Endothelial cell of umbilical vein (primary cell): Measurements from ENCODE around the gene CFAP45. TPM values are rescaled to one million over a fixed set of nuclear protein-coding genes. Genes with fewer than 3 reads are reported as not detected.

ENCODE experiments used
- BruUV-seq: library from RNA; stranded (reverse); fragments of 400-500 nt; replicated peaks from 2 replicates; lab custom pipeline; 2021; lab: Mats Ljungman, UMichigan
- CTCF ChIA-PET: fragments of 300-600, 350-600 bp; sonication (Branson Sonifier 250); formaldehyde crosslinking; loops from one replicate; lab custom pipeline; 2021; ENCODE audit warnings: antibody characterized with exemption, inconsistent platforms; lab: Charles Lee
- POLR2A ChIA-PET: fragments of 300-600, 350-600 bp; sonication (Branson Sonifier 250); formaldehyde crosslinking; loops from one replicate; lab custom pipeline; 2021; ENCODE audit warnings: antibody characterized with exemption, inconsistent platforms; lab: Charles Lee
- DNase-seq: peaks from one replicate; pipeline ENCODE4 v3.0.0-alpha.2; 2011; ENCODE audit warnings: low read depth, low spot score
- FAIRE-seq: peaks from 2 replicates; lab custom pipeline; 2011; peaks lifted over from hg19 to GRCh38; lab: Jason Lieb, UNC
- H2AFZ ChIP-seq: 2 replicates; pipeline ENCODE4 v1.6.0; 2012; ENCODE audit warnings: low read depth, low read length, control low read depth, inconsistent platforms
- H3K27ac ChIP-seq: 2 replicates; pipeline ENCODE4 v1.5.1; 2011; ENCODE audit warnings: low read depth, mild to moderate bottlenecking, control low read depth, low read length, moderate library complexity; ENCODE audit not compliant: insufficient read depth
- H3K27me3 ChIP-seq, 2 experiments: 2 replicates each; pipeline versions ENCODE4 v1.6.0 to v1.6.1; 2011; ENCODE audit warnings: low read length in 2 of 2, mixed read lengths in 1 of 2; ENCODE audit not compliant: control insufficient read depth in 2 of 2, insufficient read depth in 2 of 2
- H3K36me3 ChIP-seq, 2 experiments: 2 replicates in 1 of 2; 3 replicates in 1 of 2; pipeline ENCODE4 v1.5.1; 2011; ENCODE audit warnings: low read length in 2 of 2, mild to moderate bottlenecking in 1 of 2, moderate library complexity in 1 of 2; ENCODE audit not compliant: control insufficient read depth in 2 of 2, insufficient read depth in 2 of 2; ENCODE audit errors: extremely low read depth in 1 of 2
- H3K4me1 ChIP-seq: 3 replicates; pipeline ENCODE4 v1.5.1; 2011; ENCODE audit warnings: mild to moderate bottlenecking, low read length; ENCODE audit not compliant: control insufficient read depth, insufficient read depth; ENCODE audit errors: extremely low read depth
- H3K4me2 ChIP-seq: 2 replicates; pipeline ENCODE4 v1.6.1; 2011; ENCODE audit warnings: low read length, control low read depth, mixed read lengths; ENCODE audit not compliant: insufficient read depth
- H3K4me3 ChIP-seq, 3 experiments: fragments of 200-600 bp in 1 of 3; sonication (generic), shearing (Covaris generic) in 1 of 3; replicated peaks in 1 of 3; 2 replicates each; pipeline ENCODE4 v1.5.1; 2011 to 2016; ENCODE audit warnings: control low read depth in 3 of 3, low read length in 3 of 3, mild to moderate bottlenecking in 2 of 3, inconsistent platforms in 1 of 3, low read depth in 1 of 3, moderate library complexity in 1 of 3; ENCODE audit not compliant: insufficient read depth in 1 of 3
- H3K79me2 ChIP-seq: 2 replicates; pipeline ENCODE4 v1.6.0; 2012; ENCODE audit warnings: low read length, inconsistent platforms; ENCODE audit not compliant: control insufficient read depth, insufficient read depth
- H3K9ac ChIP-seq: replicated peaks from 2 replicates; pipeline ENCODE3; 2011; ENCODE audit warnings: low read length, control low read depth; ENCODE audit not compliant: insufficient read depth; ENCODE audit errors: extremely low read depth
- H3K9me1 ChIP-seq: replicated peaks from 3 replicates; pipeline ENCODE4 v1.6.0; 2011; ENCODE audit warnings: mild to moderate bottlenecking, low read length; ENCODE audit not compliant: control insufficient read depth, insufficient read depth; ENCODE audit errors: extremely low read depth
- H3K9me3 ChIP-seq: replicated peaks from 2 replicates; pipeline ENCODE4 v1.5.1; 2012; ENCODE audit warnings: low read length, inconsistent platforms; ENCODE audit not compliant: control insufficient read depth, insufficient read depth
- H4K20me1 ChIP-seq: replicated peaks from 2 replicates; pipeline ENCODE3; 2011; ENCODE audit warnings: mild to moderate bottlenecking, low read length; ENCODE audit not compliant: control insufficient read depth, insufficient read depth; ENCODE audit errors: extremely low read depth
- CTCF ChIP-seq, 2 donors: IDR thresholded peaks; 1 replicate in 1 of 2; 2 replicates in 1 of 2; pipeline ENCODE4 v1.5.1; 2011; ENCODE audit warnings: low read length in 2 of 2, mild to moderate bottlenecking in 2 of 2, moderate library complexity in 2 of 2, control low read depth in 1 of 2, inconsistent platforms in 1 of 2, low read depth in 1 of 2; ENCODE audit not compliant: insufficient read depth in 1 of 2; ENCODE audit errors: extremely low read depth in 1 of 2
- EZH2 ChIP-seq: IDR thresholded peaks from 2 replicates; pipeline ENCODE4 v1.6.1; 2012; ENCODE audit warnings: borderline replicate concordance, low read depth, mild to moderate bottlenecking, moderate library complexity, low read length, inconsistent platforms; ENCODE audit not compliant: severe bottlenecking
- FOS ChIP-seq: IDR thresholded peaks from 2 replicates; pipeline ENCODE4 v1.6.1; 2011; ENCODE audit warnings: mild to moderate bottlenecking, low read length, moderate library complexity, borderline replicate concordance; ENCODE audit not compliant: insufficient read depth
- GATA2 ChIP-seq: IDR thresholded peaks from 2 replicates; pipeline ENCODE4 v1.7.0; 2011; ENCODE audit warnings: low read depth, mild to moderate bottlenecking, moderate library complexity, mixed read lengths, low read length; ENCODE audit not compliant: insufficient read length, insufficient read depth
- JUN ChIP-seq: IDR thresholded peaks from 2 replicates; pipeline ENCODE4 v1.6.1; 2011; ENCODE audit warnings: borderline replicate concordance, low read depth; ENCODE audit not compliant: insufficient read length, insufficient read depth
- MAX ChIP-seq: IDR thresholded peaks from 2 replicates; pipeline ENCODE4 v1.6.1; 2011; ENCODE audit not compliant: insufficient read depth, insufficient read length
- MYC ChIP-seq: IDR thresholded peaks from one replicate; pipeline ENCODE4 v1.6.1; 2011; ENCODE audit warnings: mild to moderate bottlenecking, low read depth, low read length
- POLR2A ChIP-seq: IDR thresholded peaks from 2 replicates; pipeline ENCODE4 v1.6.1; 2012; ENCODE audit warnings: low read depth, mild to moderate bottlenecking, control low read depth, low read length
- POLR2AphosphoS5 ChIP-seq: IDR thresholded peaks from 2 replicates; pipeline ENCODE4 v1.6.1; 2012; ENCODE audit warnings: low read depth, mild to moderate bottlenecking, control low read depth, low read length, moderate library complexity; ENCODE audit not compliant: insufficient read depth
- dilution Hi-C: fragments of 300-500 bp; cut with MboI; formaldehyde crosslinking; loops from one replicate; pipeline ENCODE4 v1.15.0; 2019; ENCODE audit warnings: low sequenced_read_pairs; ENCODE audit not compliant: extremely low pct_ligation_motif_present
- intact Hi-C: fragments of 100-400 bp; cut with micrococcal nuclease; formaldehyde crosslinking; loops from one replicate; pipeline ENCODE4 v1.10.0; 2022
- polyA plus RNA-seq, 4 experiments: library from polyadenylated mRNA; depleted of rRNA in 3 of 4; stranded (reverse) in 3 of 4; unstranded in 1 of 4; fragments of >200 nt; gene quantifications; 2 replicates each; pipeline versions ENCODE4 v1.2.1 to v1.2.3, GENCODE V29; 2011 to 2012; ENCODE audit warnings: missing spikeins in 1 of 4
- total RNA-seq: library from RNA; stranded (reverse); gene quantifications from 2 replicates; pipeline ENCODE4 v1.2.3, GENCODE V29; 2021

CFAP45 gene
- total and polyA plus RNA-seq, 2 donors (not counting 3 experiments of a cell fraction or from before 2014, with no cell fraction given) = 0.25 to 2.5 TPM

DNA sequence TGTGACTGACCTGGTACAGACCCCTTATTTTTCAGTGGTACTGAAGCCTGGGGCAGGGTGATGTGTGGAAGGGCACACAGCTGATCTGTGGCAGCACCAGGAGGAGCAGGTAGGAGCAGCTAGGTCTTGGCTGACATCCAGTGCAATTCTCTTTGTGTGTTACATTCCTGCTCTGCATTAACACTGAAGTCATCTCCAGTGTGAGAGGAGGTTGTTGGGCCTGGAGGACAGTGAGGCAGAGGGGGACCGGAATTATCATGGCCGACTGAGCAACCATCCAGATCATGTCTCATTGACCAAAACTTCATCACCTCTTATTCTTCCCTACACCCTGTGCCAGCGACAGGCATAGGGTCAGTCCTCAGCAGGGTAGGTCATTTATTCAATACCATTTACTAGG, 71.8 kb downstream of the CFAP45 start:
- ChIA-PET POLR2A (no interaction called here), CTCF (interaction anchor here (0.6 to 9.0 kb wide), 9 partner anchors 22 to 696 kb away, joined by 3 to 71 read pairs (median 7); no protein-coding TSS in a partner anchor)
- Histone ChIP-seq H3K9ac (no peak overlapping the region), H2AFZ (no peak overlapping the region), H3K4me2 (no peak overlapping the region), H3K36me3 (no peaks in the 10 kb centered on the region), H3K27ac (no peak overlapping the region), H3K9me1 (no peaks in the 10 kb centered on the region), H3K4me3 (no peak overlapping the region), H3K4me1 (no peaks in the 10 kb centered on the region), H4K20me1 (no peaks in the 10 kb centered on the region), H3K79me2 (no peaks in the 10 kb centered on the region), H3K27me3 (peaks cover 4 to 9% of the 10 kb centered on the region in 2 experiments), H3K9me3 (no peaks in the 10 kb centered on the region)
- dilution Hi-C loops = no loop called here
- intact Hi-C loops = no loop called here
- FAIRE-seq = no peak
- no TSS peak for BruUV-seq
- DNase-seq = no peak
- no peak for TF ChIP-seq CTCF (IDR thresholded peaks at IDR 0.05; ENCODE audit: extremely low read depth in 1 of 2, insufficient read depth in 1 of 2, low read depth in 1 of 2, low read length in 2 of 2)
- no peak for TF ChIP-seq MAX
- no peak for TF ChIP-seq POLR2A
- TF ChIP-seq EZH2 = no peak
- TF ChIP-seq MYC = no peak
- no peak for TF ChIP-seq POLR2AphosphoS5
- no peak for TF ChIP-seq GATA2
- TF ChIP-seq FOS = no peak
- TF ChIP-seq JUN = no peak
